HG02943 (cell line): ENCODE measurements around the gene SESN3.

ENCODE experiments used
- ATAC-seq: cut with Tn5 transposase; IDR thresholded peaks from one replicate; pipeline ENCODE4 v1.9.1; 2021; ENCODE audit warnings: mild to moderate bottlenecking, low read depth, moderate library complexity; ENCODE audit not compliant: unreplicated experiment

SESN3 gene

GRCh38 chr11:95135880-95136279, 95.1 kb downstream of the SESN3 start:
- ATAC-seq = no peak

DNA sequence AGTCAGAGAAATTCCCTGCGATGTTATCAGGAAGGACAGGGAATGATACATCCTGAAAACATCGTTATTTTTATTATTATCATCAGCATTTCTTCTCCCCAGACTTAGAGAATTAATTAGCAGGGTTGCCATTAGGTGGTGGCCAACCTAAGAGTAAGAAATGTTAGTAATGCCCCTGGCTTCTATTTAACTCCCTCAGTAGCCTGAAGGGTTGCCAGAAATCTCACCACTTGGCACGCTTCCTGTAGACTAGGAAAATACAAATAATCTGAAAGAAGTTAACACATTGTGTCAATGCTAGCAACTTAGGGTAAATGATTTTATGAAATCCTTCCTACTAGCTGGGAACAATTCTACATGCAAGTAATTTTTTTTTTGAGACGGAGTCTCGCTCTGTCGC, 95.8 kb downstream of the SESN3 start:
- no peak for ATAC-seq

- ATAC-seq = no peak
Observed at GRCh38 chr11:95134491-95134890, 96.5 kb downstream of the SESN3 start.

DNA sequence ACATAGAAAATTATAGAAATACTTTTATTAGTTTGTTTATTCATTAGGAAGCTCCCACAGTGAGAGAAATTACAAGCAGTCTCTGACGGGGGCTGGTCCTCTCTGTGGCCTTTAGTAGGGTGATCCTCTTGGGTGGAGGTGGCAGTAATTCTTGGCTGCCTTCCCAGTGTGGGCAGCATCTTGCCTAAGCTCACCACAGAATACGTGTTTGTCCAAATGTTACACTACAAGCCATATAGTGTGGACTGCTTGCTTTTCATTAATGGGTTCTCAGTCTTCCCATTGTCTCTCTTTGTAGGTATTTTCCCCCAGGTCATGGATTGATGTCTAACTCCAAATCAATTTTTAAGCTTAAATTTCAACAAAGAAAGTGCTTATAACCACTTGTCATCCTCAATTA, 98.0 kb downstream of the SESN3 start:
- no peak for ATAC-seq

- ATAC-seq = no peak
Observed at GRCh38 chr11:95128602-95129001, 102.4 kb downstream of the SESN3 start.

- no peak for ATAC-seq
Observed at GRCh38 chr11:95123556-95123955, 107.4 kb downstream of the SESN3 start.

DNA sequence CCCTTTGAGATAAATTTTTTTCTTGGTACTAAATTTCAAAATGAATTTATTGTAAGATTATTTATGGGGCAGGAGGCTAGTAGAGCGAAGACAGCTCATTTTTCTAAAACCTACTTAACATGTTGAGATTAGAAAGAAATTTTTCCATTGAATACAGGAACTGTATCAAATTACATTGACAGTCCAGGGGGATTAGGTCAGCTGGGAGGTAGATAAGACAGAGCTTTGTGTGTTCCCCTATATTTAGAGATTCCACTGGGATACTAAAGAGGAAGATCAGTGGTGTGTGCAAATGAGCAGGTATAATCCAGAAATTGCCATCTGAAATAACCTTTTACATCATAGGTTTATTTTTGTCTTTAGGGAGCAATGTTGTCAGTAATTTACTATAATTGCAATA, 109.3 kb downstream of the SESN3 start:
- ATAC-seq = no peak

- no peak for ATAC-seq
Observed at GRCh38 chr11:95119361-95120060, 111.5 kb downstream of the SESN3 start.

GRCh38 chr11:95115597-95115996, 115.4 kb downstream of the SESN3 start:
- ATAC-seq = no peak
